Esophagus squamous epithelium (tissue), 4 donors: ENCODE measurements around the gene NPM3.
A peak's percentile ranks its signal among the peaks of the same experiment; 100 is the strongest.

Source experiments
- CTCF ChIP-seq, 6 experiments: fragments of 450-650 bp in 4 of 6; fragments of 200-600 bp in 2 of 6; sonication (generic) in 2 of 6; IDR thresholded peaks; one replicate each; pipeline ENCODE4 v1.5.1; 2016 to 2019; ENCODE audit warnings: antibody characterized with exemption in 6 of 6, mild to moderate bottlenecking in 4 of 6, moderate library complexity in 4 of 6
- POLR2A ChIP-seq, 4 donors: fragments of 450-650 bp; IDR thresholded peaks; one replicate each; pipeline ENCODE4 v1.6.1; 2017; ENCODE audit warnings: antibody characterized with exemption in 4 of 4, mild to moderate bottlenecking in 4 of 4, moderate library complexity in 3 of 4

GRCh38 chr10:101779544-101780186 lies 3.6 kb downstream of the NPM3 start:
- TF ChIP-seq POLR2A (IDR thresholded peaks at IDR 0.05) (no peak), CTCF (IDR thresholded peaks at IDR 0.05) (peak; percentile 67 to 86 (median 80))
